ENCODE results near the gene SMPD3.
A peak's percentile ranks its signal among the peaks of the same experiment; 100 is the strongest.

SMPD3 gene

DNA sequence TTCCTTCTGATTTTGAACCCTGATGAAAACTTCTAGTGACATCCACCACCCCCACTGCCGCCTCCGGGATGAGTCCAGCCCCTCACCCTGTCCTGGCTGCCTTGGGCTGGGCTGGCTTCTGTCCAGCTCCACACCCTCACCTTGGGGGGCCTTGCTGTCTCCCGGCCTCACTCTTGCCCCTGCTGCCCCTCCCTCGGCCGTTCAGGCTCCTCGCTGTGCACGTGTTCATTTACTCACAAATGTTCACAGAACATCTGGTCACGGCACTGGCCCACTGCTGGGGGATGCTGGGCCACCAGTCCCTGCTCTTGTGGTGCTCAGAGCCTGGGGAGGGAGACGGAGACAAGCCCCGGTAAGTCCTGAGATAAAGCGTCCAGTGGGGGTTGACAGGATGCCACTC is 96.8 kb downstream of the SMPD3 start:
- DNase-seq: no peak

DNA sequence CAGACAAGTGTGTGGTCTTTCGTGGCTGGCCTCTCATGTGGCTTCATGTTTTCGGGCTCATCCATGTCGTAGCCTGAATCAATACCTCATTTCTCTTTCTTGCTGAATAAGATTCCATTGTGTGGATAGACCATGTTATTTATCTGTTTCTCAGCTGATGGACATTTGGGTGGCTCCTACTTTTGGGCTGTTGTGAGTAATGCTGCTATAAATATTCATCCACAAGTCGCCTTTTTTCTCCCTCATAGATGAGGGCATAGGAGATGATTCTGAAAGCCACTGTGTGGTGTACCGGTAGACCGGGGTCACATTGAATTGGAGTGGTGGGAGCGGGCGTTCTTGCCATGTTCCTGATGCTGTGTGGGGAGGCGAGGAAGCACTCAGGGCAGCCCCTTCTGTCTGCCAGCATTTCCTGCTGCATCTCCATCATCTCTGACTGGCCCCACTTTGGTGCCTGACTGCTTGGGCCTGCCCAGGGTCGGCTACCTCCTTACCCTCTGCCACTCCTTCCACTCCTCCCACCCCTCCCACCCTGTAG is 97.4 kb downstream of the SMPD3 start:
- no peak for DNase-seq

DNA sequence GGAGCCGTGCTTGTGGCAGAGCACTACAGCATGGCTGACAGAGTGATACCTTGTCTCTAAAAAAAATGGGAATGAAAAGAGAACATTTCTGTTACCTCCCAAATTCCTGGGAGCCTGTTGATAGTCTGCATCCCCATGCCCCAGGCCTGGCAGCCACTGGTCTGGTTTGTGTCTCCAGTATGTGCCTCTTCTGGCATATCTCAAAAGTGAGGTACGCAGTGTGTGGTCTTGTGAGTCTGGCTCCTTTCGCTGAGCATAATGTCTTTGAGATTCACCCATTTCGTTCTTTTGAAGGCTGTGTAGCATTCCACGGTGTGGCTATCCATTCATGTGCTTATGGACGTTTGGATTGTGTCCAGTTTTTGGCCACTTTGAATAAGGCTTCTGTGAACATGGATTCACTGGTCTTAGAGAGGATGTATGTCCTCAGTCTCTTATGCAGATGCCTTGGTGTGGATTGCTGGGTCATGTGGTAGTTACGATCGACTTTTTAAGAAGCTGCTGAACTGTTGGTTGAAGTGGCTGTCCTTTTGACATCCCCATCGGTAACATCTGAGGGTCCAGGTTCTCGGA is 98.4 kb downstream of the SMPD3 start:
- no peak for DNase-seq

DNA sequence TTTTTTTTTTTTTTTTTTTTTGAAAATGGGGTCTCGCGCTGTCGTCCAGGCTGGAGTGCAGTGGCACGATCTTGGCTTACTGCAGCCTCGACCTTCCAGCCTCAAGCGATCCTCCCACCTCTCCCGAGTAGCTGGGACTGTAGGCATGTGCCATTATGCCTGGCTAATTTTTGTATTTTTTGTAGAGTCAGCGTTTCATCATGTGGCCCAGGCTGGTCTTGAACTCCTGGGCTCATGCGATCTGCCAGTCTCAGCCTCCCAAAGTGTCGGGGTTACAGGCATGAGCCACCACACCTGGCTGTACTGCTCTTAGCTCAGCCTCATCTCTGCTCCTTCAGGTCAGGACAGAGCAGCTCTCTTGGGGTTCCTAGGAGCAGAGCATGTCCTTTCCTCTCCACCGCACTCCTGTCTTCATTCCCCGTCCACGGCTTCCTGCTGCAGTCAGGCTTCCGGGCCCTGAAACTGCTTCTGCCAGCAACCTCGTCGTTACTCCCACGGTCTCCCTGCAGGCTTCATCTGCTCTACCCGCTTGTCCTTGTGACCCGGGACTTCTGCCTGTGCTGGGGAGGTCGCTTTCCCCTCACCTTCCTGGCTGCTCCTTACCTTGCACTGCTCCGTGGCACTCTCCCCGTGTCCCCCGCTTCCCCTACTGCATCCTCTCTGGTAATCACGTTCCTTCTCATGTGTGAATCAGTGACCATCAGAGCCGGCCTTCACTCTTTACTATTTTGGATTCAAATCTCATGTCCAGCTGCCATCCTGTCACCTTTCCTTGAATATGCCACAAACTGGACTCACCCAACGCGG is 99.5 kb downstream of the SMPD3 start:
- DNase-seq: no peak

DNA sequence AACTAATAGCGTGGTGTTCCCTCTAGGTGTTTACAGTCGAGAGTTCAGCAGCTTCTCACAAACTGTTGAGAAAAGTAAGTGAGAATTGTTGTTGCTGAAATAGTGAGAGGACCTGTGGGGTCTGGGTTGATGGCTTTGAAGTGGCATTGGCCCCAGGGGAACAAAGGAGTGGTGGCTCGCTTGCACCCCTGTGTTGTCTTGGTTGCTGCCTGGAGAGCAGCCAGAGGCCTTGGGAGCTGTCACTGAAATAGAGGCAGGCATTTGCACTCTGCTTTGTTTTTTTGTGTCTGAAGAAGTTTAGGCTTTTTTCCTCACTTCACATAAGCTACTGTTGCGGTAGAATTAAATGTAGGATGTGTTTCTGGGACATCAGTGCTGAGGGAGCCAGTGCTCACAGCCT is 100.7 kb downstream of the SMPD3 start:
- DNase-seq: no peak

DNA sequence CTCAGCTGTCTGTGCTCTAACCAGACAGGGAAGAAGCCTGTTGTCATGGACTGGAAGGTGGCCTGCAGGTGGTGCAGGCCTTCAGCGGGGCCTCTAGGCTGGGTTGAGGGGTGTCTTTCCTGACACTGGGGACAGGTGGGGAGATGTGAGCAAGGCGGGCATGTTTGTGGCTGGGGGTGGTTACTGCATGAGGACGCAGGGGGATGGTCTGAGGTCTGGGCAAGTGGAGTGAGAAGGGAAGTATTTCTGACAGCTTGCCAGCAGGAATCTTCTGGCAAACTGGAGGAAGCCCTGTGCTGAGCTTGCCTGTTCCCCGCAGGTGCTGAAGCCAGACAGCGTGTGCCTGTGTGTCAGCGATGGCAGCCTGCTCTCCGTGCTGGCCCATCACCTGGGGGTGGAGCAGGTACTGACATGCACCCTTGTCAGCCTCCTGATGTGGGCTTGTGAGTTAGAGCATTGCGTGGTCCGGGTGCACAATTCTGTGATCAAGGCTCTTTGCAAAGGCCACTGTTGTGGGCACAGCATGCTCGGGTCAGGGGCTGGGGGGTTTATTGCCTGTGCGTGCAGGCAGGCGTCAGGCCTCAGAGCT is 101.3 kb downstream of the SMPD3 start:
- DNase-seq: no peak

DNA sequence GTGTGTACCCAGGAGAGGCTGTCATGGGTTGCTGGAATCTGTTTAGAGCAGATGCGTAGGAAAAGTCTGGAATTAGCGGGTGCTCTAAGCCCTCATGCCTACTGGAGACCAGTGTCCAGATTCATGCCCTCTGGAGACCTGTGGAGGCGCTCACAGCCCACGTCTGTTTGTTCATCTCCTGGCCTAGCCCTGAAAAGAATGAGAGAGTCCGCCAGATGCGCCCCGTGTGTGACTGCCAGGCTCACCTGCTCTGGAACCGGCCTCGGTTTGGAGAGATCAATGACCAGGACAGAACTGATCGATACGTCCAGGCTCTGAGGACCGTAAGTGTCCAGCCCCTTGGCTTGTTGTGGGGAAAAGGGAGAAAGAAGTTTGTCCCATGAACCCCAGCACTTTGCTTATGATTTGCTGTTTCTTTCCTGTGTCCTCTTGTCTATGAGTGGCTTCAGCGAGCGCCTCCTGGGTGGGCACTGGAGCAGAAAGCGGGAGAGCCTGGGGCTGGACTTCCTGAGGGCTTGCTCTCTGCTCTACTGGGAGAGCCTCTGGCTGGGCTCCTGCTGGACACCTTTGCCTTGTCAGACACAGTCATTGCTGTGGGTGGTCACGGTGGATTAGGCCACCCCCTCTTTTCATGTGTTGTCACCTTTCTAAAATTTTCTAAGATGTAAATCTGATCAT is 102.2 kb downstream of the SMPD3 start:
- no peak for DNase-seq

DNA sequence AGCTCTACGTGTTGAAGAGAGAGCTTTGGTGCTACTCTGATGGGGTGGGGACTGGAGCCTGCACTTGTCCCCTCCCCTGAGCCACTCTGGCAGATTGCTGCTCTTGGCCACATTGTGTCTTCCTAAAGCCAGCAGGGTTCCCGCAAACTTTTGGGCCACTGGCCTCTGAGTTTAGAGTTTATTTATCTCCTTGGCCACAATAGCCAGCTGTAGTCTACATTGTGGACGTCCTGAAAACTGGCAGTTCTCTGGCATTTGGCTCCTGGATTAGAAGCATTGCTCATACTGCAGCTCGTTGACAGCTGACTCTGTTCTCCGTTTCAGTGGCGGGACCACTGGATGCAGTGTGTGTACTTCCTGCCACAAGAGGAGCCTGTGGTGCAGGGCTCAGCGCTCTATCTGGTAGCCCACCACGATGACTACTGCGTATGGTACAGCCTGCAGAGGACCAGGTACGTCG is 102.9 kb downstream of the SMPD3 start:
- no peak for DNase-seq

DNA sequence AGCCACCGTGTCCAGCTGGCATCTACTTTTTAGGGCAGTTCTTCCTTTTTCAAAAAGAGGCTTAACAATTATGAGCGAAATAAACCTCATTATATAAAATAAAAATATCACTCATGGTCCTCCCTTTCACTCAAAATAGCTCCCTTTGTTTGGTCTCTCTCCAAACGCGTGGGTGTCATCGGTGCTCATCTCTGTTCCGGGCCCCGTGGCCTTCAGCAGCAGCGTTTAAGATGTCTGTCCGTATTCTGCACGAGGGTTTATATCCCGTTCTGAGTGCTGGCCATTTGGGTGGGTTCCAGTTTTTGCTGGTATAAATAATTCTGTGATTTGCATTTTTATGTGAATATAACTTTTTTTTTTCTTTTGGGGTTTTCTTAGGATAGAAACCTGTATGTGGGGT is 104.1 kb downstream of the SMPD3 start:
- no peak for DNase-seq

DNA sequence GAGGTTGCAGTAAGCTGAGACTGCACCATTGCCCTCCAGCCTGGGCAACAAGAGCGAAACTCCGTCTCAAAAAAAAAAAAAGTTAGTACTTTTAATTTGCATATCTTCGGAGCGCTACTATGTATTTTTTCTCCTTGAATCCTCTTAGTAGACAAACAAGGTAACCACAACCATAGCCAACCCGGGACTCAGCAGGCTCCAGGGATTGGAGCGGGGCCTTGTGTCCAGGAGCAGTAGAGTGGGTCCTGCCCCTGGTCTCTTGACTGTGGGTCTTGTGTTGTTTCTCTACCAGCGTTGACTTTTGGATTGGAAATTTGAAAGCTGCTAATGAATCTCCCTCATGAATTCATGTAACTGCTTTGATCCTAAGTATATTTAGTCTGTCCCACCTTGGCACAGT is 105.2 kb downstream of the SMPD3 start:
- no peak for DNase-seq

DNA sequence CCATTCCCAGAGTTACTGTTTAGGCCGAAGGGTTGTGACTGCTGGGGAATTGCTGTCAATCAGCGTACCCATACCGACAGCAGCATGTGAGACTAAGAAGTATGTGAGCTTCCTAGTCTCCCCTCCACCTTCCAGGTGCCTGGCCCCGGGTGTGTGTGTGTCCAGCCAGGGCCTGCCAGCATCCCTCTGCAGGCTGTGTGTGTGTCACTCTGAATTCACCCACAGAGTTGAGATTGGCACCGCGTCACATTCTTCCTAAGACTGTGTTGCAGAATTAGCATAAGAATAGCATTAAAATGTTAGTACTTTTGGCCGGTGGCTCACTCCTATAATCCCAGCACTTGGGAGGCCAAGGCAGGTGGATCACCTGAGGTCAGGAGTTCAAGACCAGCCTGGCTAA is 105.7 kb downstream of the SMPD3 start:
- no peak for DNase-seq

DNA sequence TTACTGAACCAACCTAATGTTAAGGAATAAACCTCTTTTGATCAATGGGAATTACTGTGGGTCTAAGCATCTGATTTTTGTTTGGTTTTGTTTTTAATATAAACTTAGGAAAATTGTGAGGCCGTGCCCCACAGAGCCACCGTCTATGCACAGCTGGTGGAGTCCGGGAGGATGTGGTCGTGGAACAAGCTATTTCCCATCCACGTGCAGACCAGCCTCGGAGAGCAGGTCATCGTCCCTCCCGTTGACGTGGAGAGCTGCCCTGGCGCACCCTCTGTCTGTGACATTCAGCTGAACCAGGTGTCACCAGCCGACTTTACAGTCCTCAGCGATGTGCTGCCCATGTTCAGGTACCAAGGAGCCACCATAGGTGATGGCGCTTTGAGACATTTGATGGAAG is 109.1 kb downstream of the SMPD3 start:
- DNase-seq: no peak

DNA sequence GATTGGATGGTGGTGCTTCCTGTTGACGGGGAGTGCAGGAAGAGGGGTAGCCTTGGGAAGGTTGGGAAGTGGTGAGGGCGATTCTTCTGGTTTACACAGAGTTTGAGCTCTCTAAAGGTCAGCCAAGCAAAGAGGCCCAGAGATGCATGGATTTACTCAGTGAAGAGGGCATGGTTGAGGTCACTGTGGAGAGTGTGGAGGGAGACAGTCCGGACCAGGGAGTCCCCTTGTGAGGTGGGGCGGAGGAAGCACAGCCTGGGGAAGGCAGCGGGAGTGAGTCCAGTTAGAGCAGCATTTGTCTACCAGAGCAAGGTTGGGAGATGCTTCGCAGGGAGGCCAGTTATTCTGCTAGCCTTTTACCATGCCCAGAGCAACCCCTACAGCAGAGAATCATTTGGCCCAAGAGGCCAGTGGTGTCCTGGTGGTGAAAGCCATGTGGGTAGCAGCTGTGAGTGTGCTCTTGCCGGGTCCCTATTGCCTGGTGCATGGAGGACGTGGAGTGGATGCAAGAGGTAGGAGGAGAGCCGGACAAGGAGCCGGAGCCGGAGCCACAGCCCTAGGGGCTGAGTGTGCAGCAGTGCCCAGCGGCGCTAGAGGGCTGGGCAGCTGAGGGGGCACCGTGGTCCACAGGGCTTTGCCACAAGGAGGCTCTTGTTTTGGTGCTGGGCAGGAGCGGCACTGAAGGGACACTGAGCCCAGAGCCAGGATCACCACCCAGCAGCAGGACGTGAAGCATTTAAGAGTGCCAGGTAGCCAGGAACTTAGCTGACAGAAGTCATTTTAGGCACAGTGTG is 109.8 kb downstream of the SMPD3 start:
- DNase-seq: no peak

DNA sequence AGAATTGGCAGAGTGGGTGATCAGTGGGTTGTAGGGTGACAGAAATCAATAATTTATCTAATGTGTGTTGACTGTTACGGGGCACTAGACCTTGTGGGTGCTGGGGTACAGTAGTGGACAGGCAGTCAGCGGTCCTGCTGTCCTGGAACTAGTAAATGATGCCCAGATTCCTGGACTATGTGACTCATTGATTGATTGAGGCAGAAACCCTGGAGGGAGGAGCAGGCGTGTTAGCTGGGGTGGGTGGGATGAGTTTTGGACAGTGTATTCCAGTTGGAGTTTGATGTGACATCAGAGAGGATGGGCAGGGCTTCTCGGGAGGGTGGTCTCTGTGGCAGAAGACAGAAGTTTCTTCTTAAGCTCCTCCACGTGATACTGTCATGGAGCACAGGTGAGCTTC is 113.1 kb downstream of the SMPD3 start:
- DNase-seq: no peak

DNA sequence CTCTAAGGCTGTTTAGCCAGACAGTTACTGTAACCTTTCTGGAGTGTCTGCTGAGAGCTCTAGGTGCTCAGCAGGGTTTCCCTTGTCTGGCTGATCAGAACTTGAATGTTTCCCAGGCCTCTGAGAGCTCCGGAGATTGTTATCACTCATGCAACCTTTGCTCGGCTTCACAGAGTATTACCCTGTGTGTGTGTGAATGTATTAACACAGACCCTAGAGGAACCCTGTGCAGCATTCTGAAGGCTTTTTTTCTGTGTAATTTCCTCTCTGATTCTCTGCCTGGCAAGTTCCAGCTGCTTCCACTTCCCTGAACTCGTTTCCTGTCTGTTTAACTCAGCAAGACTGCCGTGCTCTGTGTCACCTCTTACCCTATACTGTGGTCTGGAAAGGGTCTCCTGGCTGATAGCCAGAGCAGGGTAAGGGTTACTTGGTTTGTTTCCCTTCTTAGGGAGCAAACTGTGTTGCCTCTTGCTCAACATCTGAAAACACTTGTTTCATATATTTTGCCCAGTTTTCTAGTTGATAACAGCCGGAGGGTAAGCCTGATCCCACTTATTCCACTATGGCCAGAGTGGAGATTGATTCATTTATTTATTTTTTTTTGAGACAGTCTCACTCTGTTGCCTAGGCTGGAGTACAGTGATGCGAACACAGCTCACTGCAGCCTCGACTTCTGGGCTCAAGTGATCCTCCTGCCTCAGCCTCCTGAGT is 115.7 kb downstream of the SMPD3 start:
- no peak for DNase-seq

DNA sequence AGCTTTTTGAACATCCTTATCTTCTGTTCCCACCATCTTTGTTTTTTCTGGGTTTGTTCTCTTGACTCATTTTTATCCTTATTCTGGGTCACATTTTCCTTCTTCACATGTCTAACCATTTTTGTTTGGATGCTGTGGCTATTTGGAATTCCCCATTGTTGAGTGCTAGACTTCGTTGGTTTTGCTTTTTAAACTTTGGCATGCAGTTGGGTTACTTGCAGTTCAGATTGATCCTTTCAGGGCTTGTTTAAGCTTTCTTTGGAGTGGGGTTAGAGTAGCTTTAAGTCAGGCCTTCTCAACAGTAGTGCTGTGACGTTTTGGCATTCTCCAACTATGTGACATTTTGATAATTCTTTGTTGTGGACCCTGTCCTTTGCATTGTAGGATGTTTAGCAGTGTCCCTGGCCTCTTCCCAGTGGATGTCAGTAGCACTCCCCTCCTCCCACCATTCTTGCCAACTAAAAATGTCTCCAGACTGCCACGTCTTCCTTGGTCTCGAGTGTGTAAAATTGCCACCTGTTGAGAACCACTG is 116.4 kb downstream of the SMPD3 start:
- DNase-seq: no peak

DNA sequence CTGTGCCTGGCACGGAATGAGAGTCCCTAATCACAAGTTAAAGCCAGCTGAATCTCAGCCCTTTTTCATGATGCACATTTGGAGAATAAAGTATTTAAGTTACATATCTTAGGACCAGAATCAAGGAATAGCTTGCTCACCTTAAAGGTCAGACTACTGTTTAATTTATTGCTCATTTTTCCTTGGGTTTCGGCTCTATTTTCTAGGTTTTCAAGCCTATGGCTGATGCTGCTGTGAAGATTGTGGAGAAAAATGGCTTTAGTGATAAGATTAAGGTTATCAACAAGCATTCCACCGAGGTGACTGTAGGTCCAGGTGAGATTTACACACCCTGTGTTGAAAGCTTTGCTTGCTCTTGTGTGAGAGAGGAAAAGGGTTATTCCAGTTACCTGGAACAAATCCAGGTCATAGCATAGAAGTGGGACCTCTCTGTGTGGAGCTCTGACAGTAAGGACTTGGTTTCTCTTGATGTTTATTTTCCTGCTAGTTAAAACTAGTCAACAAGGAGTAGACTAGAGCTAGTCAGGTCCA is 119.4 kb downstream of the SMPD3 start:
- no peak for DNase-seq

DNA sequence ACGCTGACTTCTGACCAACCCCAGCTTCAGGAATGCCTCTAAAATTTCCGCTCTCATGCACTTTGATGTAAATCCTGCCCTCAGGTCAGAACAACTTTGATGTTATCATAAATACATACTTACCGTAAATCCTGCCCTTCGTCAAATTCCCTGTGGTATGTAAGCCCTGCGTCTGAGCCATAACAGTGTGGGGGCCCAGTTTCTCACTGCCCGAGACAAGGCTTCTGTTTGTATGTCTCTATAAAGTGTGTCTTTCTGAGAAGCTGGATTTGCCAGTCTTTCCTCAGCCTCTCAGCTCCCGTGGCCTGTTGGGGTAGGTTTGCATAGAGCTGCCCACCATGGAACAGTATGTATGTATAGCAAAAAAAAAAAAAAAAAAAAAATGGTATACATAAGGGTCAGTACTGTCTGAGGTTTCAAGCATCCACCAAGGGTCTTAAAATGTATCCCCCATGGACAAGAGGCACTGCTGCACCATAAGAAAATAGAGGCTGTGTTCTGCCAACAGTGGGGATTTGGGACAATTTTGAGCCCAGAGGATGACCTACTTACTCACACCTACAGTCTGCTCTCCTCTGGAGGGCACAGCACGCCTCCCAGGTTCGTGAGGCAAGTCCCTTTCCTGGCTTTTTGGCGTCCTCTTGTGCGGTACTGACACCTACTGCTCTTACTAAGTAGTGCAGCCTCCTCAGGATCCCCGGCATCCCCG is 120.0 kb downstream of the SMPD3 start:
- peak; percentile 20 for DNase-seq

DNA sequence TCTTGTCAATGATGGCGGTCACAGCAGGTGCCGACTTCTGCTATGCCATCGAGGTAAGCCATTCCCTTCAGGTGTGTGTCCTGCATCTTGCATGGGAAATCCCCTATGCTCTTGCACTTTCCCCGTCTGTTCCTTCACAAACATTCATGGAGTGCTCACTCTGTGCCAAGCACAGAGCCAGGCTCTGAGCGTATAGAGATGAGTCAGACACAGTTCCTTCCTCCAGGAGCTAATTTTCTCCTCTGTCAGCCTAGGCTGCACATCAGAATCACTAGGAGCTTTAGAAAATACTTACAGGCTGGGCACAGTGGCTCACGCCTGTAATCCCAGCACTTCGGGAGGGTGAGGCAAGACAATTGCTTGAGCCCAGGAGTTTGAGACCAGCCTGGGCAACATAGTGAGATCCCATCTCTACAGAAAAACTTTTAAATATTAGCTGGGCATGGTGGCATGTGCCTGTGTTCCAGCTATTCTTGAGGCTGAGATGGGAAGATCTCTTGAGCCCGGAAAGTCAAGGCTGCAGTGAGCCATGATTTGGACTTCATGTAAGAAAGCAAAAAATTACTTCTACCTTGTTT is 123.4 kb downstream of the SMPD3 start:
- no peak for DNase-seq

DNA sequence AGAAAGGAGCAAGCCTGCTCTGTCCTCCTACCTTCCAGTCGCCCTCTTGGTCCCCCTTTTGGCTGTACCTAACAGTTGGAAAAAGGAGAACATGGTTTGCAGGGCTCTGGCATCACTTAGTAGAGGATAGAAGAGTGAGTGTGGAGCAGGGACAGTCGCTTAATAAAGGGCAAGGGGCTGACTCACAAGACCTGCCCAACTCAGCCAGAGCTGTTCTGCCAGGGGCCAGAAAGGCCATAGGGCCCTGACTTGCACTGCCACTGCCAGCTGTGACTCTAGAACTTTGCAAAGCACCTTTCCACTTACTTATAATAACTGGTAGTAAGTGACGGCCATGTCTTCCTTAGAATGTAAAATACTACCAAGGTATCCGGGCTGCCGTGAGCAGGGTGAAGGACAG is 124.0 kb downstream of the SMPD3 start:
- DNase-seq: no peak
